HepG2 (cell line): ENCODE data around the gene TBC1D2B. TPM values are rescaled to one million over a fixed set of nuclear protein-coding genes. Genes with fewer than 3 reads are reported as not detected.

Source experiments
- ATAC-seq: fragments of 200-7000 bp; cut with Tn5 transposase; 3 replicates; pipeline ENCODE4 v1.9.1; 2020; ENCODE audit warnings: mild to moderate bottlenecking, moderate library complexity
- BruUV-seq: library from RNA; stranded (reverse); fragments of 400-500 nt; replicated peaks from 2 replicates; lab custom pipeline; 2021; lab: Mats Ljungman, UMichigan
- CTCF ChIA-PET: fragments of 300-600 bp; formaldehyde crosslinking; extraction: SDS; loops from one replicate; lab custom pipeline; 2021; ENCODE audit warnings: low total read pairs, inconsistent platforms, low intra/inter-chr PET ratio; lab: Yijun Ruan, JAX
- POLR2A ChIA-PET: fragments of 350-600 bp; sonication (Branson Sonifier 250); formaldehyde crosslinking; loops from one replicate; lab custom pipeline; 2020; ENCODE audit warnings: antibody characterized with exemption, inconsistent platforms; lab: Yijun Ruan, JAX
- DNase-seq: peaks from one replicate; pipeline ENCODE4 v3.0.0-alpha.2; 2015; ENCODE audit warnings: low spot score
- FAIRE-seq: peaks from 3 replicates; lab custom pipeline; 2011; peaks lifted over from hg19 to GRCh38; lab: Jason Lieb, UNC
- H2AFZ ChIP-seq: one replicate; pipeline ENCODE4 v1.6.1; 2011; ENCODE audit warnings: low read length, inconsistent platforms
- H3K27ac ChIP-seq: fragments of 300-600 bp; 3 replicates; pipeline ENCODE4 v1.8.0; 2011; ENCODE audit warnings: mixed run types, mild to moderate bottlenecking, mixed read lengths, low read length, inconsistent platforms; ENCODE audit not compliant: insufficient read depth; ENCODE audit errors: extremely low read length
- H3K27me3 ChIP-seq, 2 experiments: fragments of 200-600 bp in 1 of 2; 2 replicates in 1 of 2; 3 replicates in 1 of 2; pipeline versions ENCODE4 v1.6.0 to v1.8.0; 2011; ENCODE audit warnings: low read length in 2 of 2, mild to moderate bottlenecking in 2 of 2, moderate library complexity in 2 of 2, inconsistent platforms in 1 of 2; ENCODE audit not compliant: insufficient read depth in 2 of 2, control insufficient read depth in 1 of 2
- H3K36me3 ChIP-seq, 2 experiments: fragments of 200-600 bp in 1 of 2; replicated peaks in 1 of 2; 2 replicates in 1 of 2; 3 replicates in 1 of 2; pipeline versions ENCODE4 v1.5.1 to v1.8.0; 2011; ENCODE audit warnings: low read length in 2 of 2, inconsistent platforms in 1 of 2; ENCODE audit not compliant: insufficient read depth in 2 of 2, control insufficient read depth in 1 of 2
- H3K4me1 ChIP-seq: 2 replicates; pipeline ENCODE4 v1.5.1; 2012; ENCODE audit warnings: low read length, inconsistent platforms; ENCODE audit not compliant: insufficient read depth
- H3K4me2 ChIP-seq: 2 replicates; pipeline ENCODE4 v1.6.0; 2011; ENCODE audit warnings: low read depth, low read length, inconsistent platforms
- H3K4me3 ChIP-seq, 3 experiments: fragments of 200-600 bp in 1 of 3; sonication (generic), shearing (Covaris generic) in 1 of 3; replicated peaks in 1 of 3; 2 replicates each; pipeline ENCODE4 v1.5.1; 2011 to 2016; ENCODE audit warnings: low read length in 3 of 3, inconsistent platforms in 2 of 3, low read depth in 2 of 3, mild to moderate bottlenecking in 2 of 3, control low read depth in 1 of 3, mixed read lengths in 1 of 3; ENCODE audit not compliant: insufficient read depth in 1 of 3
- H3K79me2 ChIP-seq: one replicate; pipeline ENCODE4 v1.6.1; 2011; ENCODE audit warnings: low read length, inconsistent platforms; ENCODE audit not compliant: insufficient read depth
- H3K9ac ChIP-seq: 2 replicates; pipeline ENCODE4 v1.6.0; 2011; ENCODE audit warnings: mild to moderate bottlenecking, low read depth, low read length, inconsistent platforms; ENCODE audit not compliant: insufficient read depth
- H3K9me3 ChIP-seq: 2 replicates; pipeline ENCODE4 v1.5.1; 2012; ENCODE audit warnings: mild to moderate bottlenecking, low read length
- H4K20me1 ChIP-seq: 2 replicates; pipeline ENCODE4 v1.6.0; 2011; ENCODE audit warnings: inconsistent platforms, mild to moderate bottlenecking, low read length, moderate library complexity; ENCODE audit not compliant: insufficient read depth
- DNMT1 ChIP-seq: sonication (generic); formaldehyde crosslinking; IDR thresholded peaks from 2 replicates; pipeline ENCODE4 v1.5.1; 2020; ENCODE audit warnings: mild to moderate bottlenecking, missing genetic modification reagents
- MATR3 ChIP-seq: sonication (generic); formaldehyde crosslinking; IDR thresholded peaks from 2 replicates; pipeline ENCODE4 v1.4.0; 2020; ENCODE audit warnings: missing genetic modification reagents
- RXRA ChIP-seq: sonication (generic); formaldehyde crosslinking; IDR thresholded peaks from 2 replicates; pipeline ENCODE4 v1.5.1; 2020; ENCODE audit warnings: missing genetic modification reagents
- SAFB2 ChIP-seq: sonication (generic); formaldehyde crosslinking; IDR thresholded peaks from 2 replicates; pipeline ENCODE4 v1.5.1; 2020; ENCODE audit warnings: missing genetic modification reagents, low read depth, mild to moderate bottlenecking, borderline replicate concordance
- SRSF1 ChIP-seq: fragments of 200-400 bp; formaldehyde crosslinking; optimal IDR thresholded peaks from 2 replicates; pipeline ENCODE3; 2017; ENCODE audit warnings: mild to moderate bottlenecking, low read depth, low read length, moderate library complexity
- U2AF2 ChIP-seq: fragments of 200-400 bp; formaldehyde crosslinking; IDR thresholded peaks from 2 replicates; pipeline ENCODE4 v1.6.1; 2017; ENCODE audit warnings: low read depth, mild to moderate bottlenecking, low read length
- WIZ ChIP-seq: sonication (generic); formaldehyde crosslinking; IDR thresholded peaks from 2 replicates; pipeline ENCODE4 v1.5.1; 2020; ENCODE audit warnings: mild to moderate bottlenecking, missing genetic modification reagents
- ZNF142 ChIP-seq: sonication (generic); formaldehyde crosslinking; IDR thresholded peaks from 2 replicates; pipeline ENCODE4 v1.4.0; 2020; ENCODE audit warnings: missing genetic modification reagents
- ZNF674 ChIP-seq: sonication (generic); formaldehyde crosslinking; IDR thresholded peaks from 2 replicates; pipeline ENCODE4 v1.5.0; 2020; ENCODE audit warnings: low read depth, mild to moderate bottlenecking, missing genetic modification reagents
- ZNF704 ChIP-seq: sonication (generic); formaldehyde crosslinking; IDR thresholded peaks from 2 replicates; pipeline ENCODE4 v1.8.1; 2023; ENCODE audit warnings: mild to moderate bottlenecking, inconsistent platforms, moderate library complexity, missing genetic modification reagents, borderline replicate concordance
- WGBS: methylation state at CpG from one replicate; pipeline ENCODE4 v1.1.6; 2017; ENCODE audit warnings: low lambda C conversion rate; 5-methylcytosine and 5-hydroxymethylcytosine counted together
- in situ Hi-C: cut with HindIII; loops from 2 replicates; pipeline ENCODE4 v1.10.0; 2017; ENCODE audit warnings: low pct_unique_long_range_greater_than_20kb; ENCODE audit not compliant: extremely low pct_ligation_motif_present
- intact Hi-C: fragments of 100-400 bp; cut with micrococcal nuclease; formaldehyde crosslinking; loops from one replicate; pipeline ENCODE4 v1.10.0; 2022; ENCODE audit not compliant: unreplicated experiment
- polyA plus RNA-seq, 8 experiments: library from polyadenylated mRNA; depleted of rRNA in 3 of 8; stranded (reverse) in 7 of 8; unstranded in 1 of 8; fragments of >200 nt; fragmentation: Illumina TruSeq in 4 of 8; extraction: Trizol in 4 of 8; gene quantifications; 2 replicates each; pipeline versions ENCODE4 v1.2.1 to v1.2.3, GENCODE V29; 2011 to 2016; ENCODE audit warnings: low read depth in 4 of 8, missing spikeins in 1 of 8, mixed read lengths in 1 of 8; ENCODE audit not compliant: insufficient read depth in 1 of 8
- total RNA-seq, 5 experiments: library from RNA; depleted of rRNA; stranded (reverse); fragments of >200 nt; fragmentation: Illumina TruSeq; extraction: Trizol; gene quantifications; 2 replicates each; pipeline ENCODE4 v1.2.3, GENCODE V29; 2016; ENCODE audit warnings: low read depth in 1 of 5

The TBC1D2B gene
- total and polyA plus RNA-seq, 2 of the 13 experiments (the other 11 are each of a cell fraction or from before 2014, with no cell fraction given): 10.1 to 14.4 TPM

GRCh38 chr15:78018946-78019644 is 58.4 kb downstream of the TBC1D2B start:
- POLR2A ChIA-PET: no interaction called here
- no peaks in the 10 kb centered on the region for H3K9me3 ChIP-seq
- no peaks in the 10 kb centered on the region for H3K27me3 ChIP-seq
- ATAC-seq: no peak
- no peak overlapping the region for H3K4me3 ChIP-seq
- in situ Hi-C loops: no loop called here
- TF ChIP-seq MATR3 (CRISPR knock-in tag): no peak
- TF ChIP-seq SAFB2 (CRISPR knock-in tag): no peak
- TF ChIP-seq RXRA (CRISPR knock-in tag): no peak
- TF ChIP-seq ZNF674: no peak
- TF ChIP-seq, all 625 proteins: peak for 0
- peaks cover 14% of the 10 kb centered on the region; the same call in 1 of the 2 replicates for H3K4me1 ChIP-seq
- H3K27ac ChIP-seq: no peak overlapping the region
- BruUV-seq: no TSS peak
- CTCF ChIA-PET: no interaction called here
- no peaks in the 10 kb centered on the region for H3K79me2 ChIP-seq
- no peak overlapping the region for H3K9ac ChIP-seq
- no peak overlapping the region for H2AFZ ChIP-seq
- H3K36me3 ChIP-seq: peaks cover 11 to 27% of the 10 kb centered on the region in 2 experiments; a peak in 4 of 5 replicates
- no peak for FAIRE-seq
- DNase-seq: no peak
- no peak overlapping the region for H3K4me2 ChIP-seq
- intact Hi-C loops: no loop called here
- WGBS: 88% methylated on average over 11 of the region's 11 CpGs
- H4K20me1 ChIP-seq: no peaks in the 10 kb centered on the region

- DNase-seq: peak; percentile 13
- ChIA-PET CTCF (no interaction called here), POLR2A (no interaction called here)
- H3K27me3 ChIP-seq: no peaks in the 10 kb centered on the region
- H3K9me3 ChIP-seq: no peaks in the 10 kb centered on the region
- ATAC-seq: no peak
- no peak overlapping the region for H3K4me3 ChIP-seq
- H3K79me2 ChIP-seq: no peaks in the 10 kb centered on the region
- H2AFZ ChIP-seq: no peak overlapping the region
- FAIRE-seq: no peak
- no peaks in the 10 kb centered on the region for H4K20me1 ChIP-seq
- H3K4me2 ChIP-seq: no peak overlapping the region
- no TSS peak for BruUV-seq
- WGBS: 59% methylated on average over 4 of the region's 4 CpGs
- intact Hi-C loops: no loop called here
- H3K36me3 ChIP-seq: peaks cover 8 to 21% of the 10 kb centered on the region in 2 experiments; a peak in 4 of 5 replicates
- H3K27ac ChIP-seq: no peak overlapping the region
- in situ Hi-C loops: no loop called here
- H3K4me1 ChIP-seq: peaks cover 14% of the 10 kb centered on the region
- H3K9ac ChIP-seq: no peak overlapping the region
- TF ChIP-seq DNMT1 (no peak), WIZ (no peak), SRSF1 (no peak), ZNF142 (CRISPR knock-in tag) (no peak), U2AF2 (no peak), ZNF704 (CRISPR knock-in tag) (no peak)
These were observed 59.1 kb downstream of the TBC1D2B start for GRCh38 chr15:78018445-78018844.
